ENCODE measurements around the gene LACC1.

- no peak for TF ChIP-seq CTCF (IDR thresholded peaks at IDR 0.05 in 8 of 11, conservative IDR thresholded peaks at IDR 0.05 in 3 of 11)
- TF ChIP-seq POLR2AphosphoS5 (IDR thresholded peaks at IDR 0.05): no peak
Observed at GRCh38 chr13:43942286-43942685, 62.6 kb downstream of the LACC1 start.
